Ovary (tissue), 9 donors: ENCODE results near the gene CABP4. TPM values are rescaled to one million over a fixed set of nuclear protein-coding genes. Genes with fewer than 3 reads are reported as not detected.

Experiments used
- DNase-seq, 5 donors: peaks; one replicate each; pipeline ENCODE4 v3.0.0-alpha.2; 2019 to 2020
- H3K27ac ChIP-seq, 2 donors: fragments of 200-600 bp; one replicate each; pipeline versions ENCODE4 v1.5.1 to v1.8.0; 2019 to 2022
- H3K27me3 ChIP-seq: fragments of 200-600 bp; one replicate; pipeline ENCODE4 v1.8.0; 2022
- H3K36me3 ChIP-seq: fragments of 200-600 bp; sonication (generic); one replicate; pipeline ENCODE4 v1.5.1; 2019
- H3K4me1 ChIP-seq: one replicate; pipeline ENCODE4 v1.8.1; 2013; ENCODE audit warnings: mild to moderate bottlenecking, moderate library complexity; ENCODE audit not compliant: insufficient read depth
- H3K4me3 ChIP-seq: fragments of 200-600 bp; sonication (generic); one replicate; pipeline ENCODE4 v1.5.1; 2017
- H3K9me3 ChIP-seq, 2 donors: fragments of 200-600 bp in 1 of 2; sonication (generic) in 1 of 2; one replicate each; pipeline versions ENCODE4 v1.5.1 to v1.8.1; 2013 to 2019; ENCODE audit warnings: mild to moderate bottlenecking in 1 of 2, moderate library complexity in 1 of 2
- CTCF ChIP-seq, 3 donors: fragments of 450-650 bp in 2 of 3; fragments of 200-600 bp in 1 of 3; IDR thresholded peaks; one replicate each; pipeline versions ENCODE4 v1.5.1 to v1.8.0; 2016 to 2022; ENCODE audit warnings: antibody characterized with exemption in 3 of 3, mild to moderate bottlenecking in 1 of 3
- EP300 ChIP-seq: sonication (generic); formaldehyde crosslinking; IDR thresholded peaks from one replicate; pipeline ENCODE4 v1.6.1; 2017; ENCODE audit warnings: antibody characterized with exemption
- POLR2A ChIP-seq: fragments of 450-650 bp; IDR thresholded peaks from one replicate; pipeline ENCODE4 v1.6.1; 2017; ENCODE audit warnings: antibody characterized with exemption, mild to moderate bottlenecking, moderate library complexity
- WGBS, 3 donors: extraction: QIAGEN DNeasy Blood & Tissue Kit in 1 of 3; methylation state at CpG; one replicate each; pipeline versions ENCODE4 v1.1.5 to v1.1.7; 2013 to 2017; 5-methylcytosine and 5-hydroxymethylcytosine counted together
- intact Hi-C, 4 donors: fragments of 100-400 bp; cut with DNase I; formaldehyde crosslinking; loops; one replicate each; pipeline versions ENCODE4 v1.11.0 to v1.15.1; 2022 to 2023
- polyA plus RNA-seq, 2 donors: library from polyadenylated mRNA; stranded (reverse); fragments of 200-250 nt in 1 of 2; fragments of 350-450 nt in 1 of 2; fragmentation: Illumina TruSeq in 1 of 2; extraction: RNeasy Lipid Tissue Mini Kit (QIAGEN cat#74804) in 1 of 2; gene quantifications; one replicate each; pipeline ENCODE4 v1.2.3, GENCODE V29; 2013 to 2014
- total RNA-seq, 7 donors: library from RNA; depleted of rRNA in 2 of 7; stranded (reverse); fragments of >200 nt in 2 of 7; fragmentation: NEBNext Ultra II Directional in 3 of 7; extraction: Animal tissue kit (Norgen Biotek cat#: 25700) in 3 of 7; gene quantifications; one replicate each; pipeline versions ENCODE4 v1.1.0 to v1.2.4, GENCODE V29; 2016 to 2023
- donor health status: DM: no; HTN: no; CAD: no; lungs with moderate emphysema.
- donor health status: DM: no; HTN: no; CAD: no.
- donor health status: Bipolar disorder and iron deficiency.
- donor health status: DM: yes; HTN: yes; CAD: no.
- donor health status: DM: no; HTN: no; CAD: no.
- donor health status: DM: yes; HTN: yes; CAD: no.

Gene CABP4
- total and polyA plus RNA-seq, 9 donors, result 0.13 to 2.1 (median 1.0) TPM; not detected in 1

GRCh38 chr11:67437809-67438157 lies 17.4 kb upstream of the CABP4 start:
- H3K27ac ChIP-seq, result no peak overlapping the region
- H3K27me3 ChIP-seq, result no peaks in the 10 kb centered on the region
- no peak overlapping the region for H3K4me3 ChIP-seq
- no peak for TF ChIP-seq POLR2A
- no peak for TF ChIP-seq CTCF (IDR thresholded peaks at IDR 0.05)
- no peak for TF ChIP-seq EP300
- WGBS, 3 donors, result 60 to 67% (median 64%) methylated on average over 3 of the region's 3 CpGs
- intact Hi-C loops, result no loop called here
- peaks cover 4% of the 10 kb centered on the region for H3K4me1 ChIP-seq
- no peaks in the 10 kb centered on the region for H3K36me3 ChIP-seq
- H3K9me3 ChIP-seq, result no peaks in the 10 kb centered on the region
- peak in 1 of 5 donors; percentile 11 for DNase-seq

GRCh38 chr11:67438158-67438902 lies 16.8 kb upstream of the CABP4 start:
- intact Hi-C loops, result no loop called here
- no peaks in the 10 kb centered on the region for H3K27me3 ChIP-seq
- peak in 1 of 5 donors; percentile 33 for DNase-seq
- WGBS, 3 donors, result 73 to 81% (median 76%) methylated on average over 41 of the region's 41 CpGs
- peaks cover 4% of the 10 kb centered on the region for H3K4me1 ChIP-seq
- no peak for TF ChIP-seq CTCF (IDR thresholded peaks at IDR 0.05)
- TF ChIP-seq EP300, result no peak
- TF ChIP-seq POLR2A, result no peak
- H3K9me3 ChIP-seq, result no peaks in the 10 kb centered on the region
- no peaks in the 10 kb centered on the region for H3K36me3 ChIP-seq
- H3K27ac ChIP-seq, result no peak overlapping the region
- H3K4me3 ChIP-seq, result no peak overlapping the region

GRCh38 chr11:67439321-67440228 lies 15.6 kb upstream of the CABP4 start:
- peaks cover 4% of the 10 kb centered on the region for H3K4me1 ChIP-seq
- H3K4me3 ChIP-seq, result no peak overlapping the region
- H3K27me3 ChIP-seq, result no peaks in the 10 kb centered on the region
- no peak overlapping the region for H3K27ac ChIP-seq
- TF ChIP-seq CTCF (IDR thresholded peaks at IDR 0.05), result no peak
- TF ChIP-seq POLR2A, result no peak
- no peak for TF ChIP-seq EP300
- no peaks in the 10 kb centered on the region for H3K9me3 ChIP-seq
- intact Hi-C loops, result loop anchor here in 1 of 4 donors (10.0 kb wide), 1 partner anchor 65 kb away; the partner anchor contains the start of genes CDK2AP2 and PITPNM1
- 67 to 71% (median 71%) methylated on average over 31 of the region's 31 CpGs for WGBS, 3 donors
- H3K36me3 ChIP-seq, result no peaks in the 10 kb centered on the region
- DNase-seq, result peak in 3 of 5 donors; percentile 52 to 59 (median 53)

- intact Hi-C loops, result loop anchor here in 1 of 4 donors (10.0 kb wide), 1 partner anchor 64 kb away; the partner anchor contains the start of genes CDK2AP2 and PITPNM1
- peak in 2 of 5 donors; percentile 14 to 32 for DNase-seq
- WGBS, 3 donors, result 65 to 69% (median 69%) methylated on average over 17 of the region's 17 CpGs
- Histone ChIP-seq H3K27ac (no peak overlapping the region), H3K36me3 (no peaks in the 10 kb centered on the region), H3K4me1 (peaks cover 4% of the 10 kb centered on the region), H3K9me3 (no peaks in the 10 kb centered on the region), H3K27me3 (no peaks in the 10 kb centered on the region), H3K4me3 (no peak overlapping the region)
- TF ChIP-seq CTCF (IDR thresholded peaks at IDR 0.05), result no peak
- no peak for TF ChIP-seq EP300
- TF ChIP-seq POLR2A, result no peak
Measured at GRCh38 chr11:67440229-67441097, 14.7 kb upstream of the CABP4 start.
